HAP-1 (cell line): ENCODE measurements around the gene COPE.

ENCODE experiments used
- DNase-seq, 2 experiments: peaks; one replicate each; pipeline ENCODE4 v3.0.0-alpha.2; 2016 to 2020; ENCODE audit warnings: low spot score in 2 of 2
- H3K27me3 ChIP-seq: fragments of 250-450 bp; sonication (Bioruptor Pico); 2 replicates; pipeline ENCODE4 v1.5.1; 2020; ENCODE audit warnings: low read depth, mild to moderate bottlenecking, moderate library complexity
- H3K36me3 ChIP-seq: fragments of 250-450 bp; sonication (Bioruptor Pico); replicated peaks from 2 replicates; pipeline ENCODE4 v1.5.1; 2020; ENCODE audit warnings: mild to moderate bottlenecking
- H3K4me1 ChIP-seq: fragments of 250-450 bp; sonication (Bioruptor Pico); 2 replicates; pipeline ENCODE4 v1.5.1; 2020; ENCODE audit warnings: mild to moderate bottlenecking
- H3K4me3 ChIP-seq: fragments of 250-450 bp; sonication (Bioruptor Pico); 2 replicates; pipeline ENCODE4 v1.5.1; 2020; ENCODE audit warnings: mild to moderate bottlenecking, moderate library complexity
- H3K9me3 ChIP-seq: fragments of 250-450 bp; sonication (Bioruptor Pico); 2 replicates; pipeline ENCODE4 v1.5.1; 2020; ENCODE audit warnings: mild to moderate bottlenecking, moderate library complexity
- in situ Hi-C: fragments of 300-500 bp; cut with MboI; formaldehyde crosslinking; loops from 3 replicates; pipeline ENCODE4 v1.14.3; 2020; ENCODE audit warnings: low sequenced_read_pairs, inconsistent platforms, mixed read lengths

The COPE gene

GRCh38 chr19:18948075-18948975 lies 29.1 kb upstream of the COPE start:
- Histone ChIP-seq H3K4me3 (no peak overlapping the region), H3K9me3 (no peaks in the 10 kb centered on the region), H3K36me3 (no peaks in the 10 kb centered on the region), H3K4me1 (no peaks in the 10 kb centered on the region), H3K27me3 (no peaks in the 10 kb centered on the region)
- no peak for DNase-seq
- in situ Hi-C loops: no loop called here

GRCh38 chr19:18946918-18947317 lies 27.7 kb upstream of the COPE start:
- no peaks in the 10 kb centered on the region for H3K4me1 ChIP-seq
- in situ Hi-C loops: no loop called here

GRCh38 chr19:18946335-18946734 lies 27.1 kb upstream of the COPE start:
- Histone ChIP-seq H3K27me3 (no peaks in the 10 kb centered on the region), H3K36me3 (no peaks in the 10 kb centered on the region), H3K9me3 (no peaks in the 10 kb centered on the region), H3K4me3 (no peak overlapping the region), H3K4me1 (peaks cover 3% of the 10 kb centered on the region; the same call in 1 of the 2 replicates)
- in situ Hi-C loops: no loop called here
- no peak for DNase-seq

More at GRCh38 chr19:18946918-18947317, 27.7 kb upstream of the COPE start:
- H3K36me3 ChIP-seq: no peaks in the 10 kb centered on the region
- no peak for DNase-seq
- no peak overlapping the region for H3K4me3 ChIP-seq
- no peaks in the 10 kb centered on the region for H3K27me3 ChIP-seq
- H3K9me3 ChIP-seq: no peaks in the 10 kb centered on the region

DNA sequence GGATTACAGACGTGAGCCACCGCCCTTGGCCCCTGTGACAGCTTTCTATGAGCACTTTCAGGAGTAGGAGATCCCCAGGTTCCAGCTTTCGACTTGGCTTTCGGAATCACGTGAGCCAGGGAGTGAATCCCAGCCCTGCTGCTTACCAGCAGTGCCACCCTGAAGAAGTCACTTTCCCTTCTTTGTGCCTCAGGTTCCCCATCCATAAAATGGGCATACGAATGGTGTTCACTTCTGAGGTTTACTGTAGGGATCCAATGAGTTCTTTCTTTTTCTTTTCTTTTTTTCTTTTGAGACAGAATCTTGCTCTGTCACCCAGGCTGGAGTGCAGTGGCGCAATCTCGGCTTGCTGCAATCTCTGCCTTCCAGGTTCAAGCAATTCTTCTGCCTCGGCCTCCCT lies 26.1 kb upstream of the COPE start:
- no peaks in the 10 kb centered on the region for H3K27me3 ChIP-seq
- H3K9me3 ChIP-seq: no peaks in the 10 kb centered on the region
- no peaks in the 10 kb centered on the region for H3K36me3 ChIP-seq
- peaks cover 3% of the 10 kb centered on the region; the same call in 1 of the 2 replicates for H3K4me1 ChIP-seq
- no peak for DNase-seq
- no peak overlapping the region for H3K4me3 ChIP-seq
- in situ Hi-C loops: no loop called here

- peaks cover 3% of the 10 kb centered on the region; the same call in 1 of the 2 replicates for H3K4me1 ChIP-seq
- H3K27me3 ChIP-seq: no peaks in the 10 kb centered on the region
- no peaks in the 10 kb centered on the region for H3K9me3 ChIP-seq
- no peak overlapping the region for H3K4me3 ChIP-seq
- in situ Hi-C loops: no loop called here
- H3K36me3 ChIP-seq: no peaks in the 10 kb centered on the region
- DNase-seq: no peak
Measured at GRCh38 chr19:18943465-18943864, 24.3 kb upstream of the COPE start.

GRCh38 chr19:18942692-18943091 lies 23.5 kb upstream of the COPE start:
- H3K27me3 ChIP-seq: no peaks in the 10 kb centered on the region
- peaks cover 3% of the 10 kb centered on the region; the same call in 1 of the 2 replicates for H3K4me1 ChIP-seq
- H3K4me3 ChIP-seq: no peak overlapping the region
- in situ Hi-C loops: no loop called here
- H3K36me3 ChIP-seq: no peaks in the 10 kb centered on the region
- no peak for DNase-seq
- H3K9me3 ChIP-seq: no peaks in the 10 kb centered on the region

DNA sequence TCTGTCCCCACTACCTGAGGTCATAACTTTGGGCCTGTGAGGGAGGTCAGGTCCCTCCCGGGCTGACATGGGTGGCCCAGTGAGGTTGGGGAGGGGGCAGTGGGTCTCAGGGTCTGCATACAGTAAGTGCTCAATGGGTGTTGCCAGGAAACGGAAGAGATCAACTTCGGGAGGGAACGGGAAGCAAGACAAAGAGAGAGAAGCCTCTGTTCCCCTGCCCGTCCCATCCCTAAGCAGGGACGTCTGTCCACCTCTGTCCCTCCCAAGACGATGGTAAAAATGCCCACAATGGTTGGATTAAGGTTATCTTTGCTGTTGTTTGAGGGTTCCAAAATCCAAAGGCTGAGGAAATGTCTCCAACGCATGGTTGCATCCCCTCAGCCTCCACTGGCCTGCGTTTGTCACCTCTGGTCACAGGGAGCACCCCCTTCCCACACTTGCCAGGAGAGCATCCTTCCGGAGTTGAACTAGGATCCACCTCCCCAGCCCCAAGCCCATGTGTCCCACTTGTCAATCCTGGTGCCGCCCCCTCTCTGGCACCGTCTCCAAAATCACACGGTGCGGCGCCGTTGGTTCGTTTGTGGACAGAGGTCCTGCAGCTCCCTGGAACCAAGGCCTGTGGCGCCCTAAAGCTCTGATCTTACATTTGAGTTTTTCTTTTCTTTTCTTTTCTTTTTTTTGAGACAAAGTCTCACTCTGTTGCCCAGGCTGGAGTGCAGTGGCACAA lies 22.6 kb upstream of the COPE start:
- peaks cover 3% of the 10 kb centered on the region; the same call in 1 of the 2 replicates for H3K4me1 ChIP-seq
- H3K27me3 ChIP-seq: no peaks in the 10 kb centered on the region
- peak overlapping the region; percentile 10; the same call in 1 of the 2 replicates for H3K4me3 ChIP-seq
- H3K36me3 ChIP-seq: no peaks in the 10 kb centered on the region
- DNase-seq: no peak
- in situ Hi-C loops: no loop called here
- H3K9me3 ChIP-seq: no peaks in the 10 kb centered on the region

- peak; percentile 43 to 89 for DNase-seq
Measured at GRCh38 chr19:18940769-18941627, 21.8 kb upstream of the COPE start, which contains the start of gene HOMER3. Gene HOMER3, minus strand, starts transcription at chr19:18941217. Its CDS starts 2,235 bp downstream, at chr19:18938982.

GRCh38 chr19:18939922-18940768 lies 21.0 kb upstream of the COPE start:
- H3K4me3 ChIP-seq: peak overlapping the region; percentile 63
- H3K9me3 ChIP-seq: no peaks in the 10 kb centered on the region
- in situ Hi-C loops: no loop called here
- no peaks in the 10 kb centered on the region for H3K36me3 ChIP-seq
- peaks cover 3% of the 10 kb centered on the region; the same call in 1 of the 2 replicates for H3K4me1 ChIP-seq
- peak in 1 of 2 experiments; percentile 39 for DNase-seq
- no peaks in the 10 kb centered on the region for H3K27me3 ChIP-seq

More at GRCh38 chr19:18940769-18941627, 21.8 kb upstream of the COPE start, which contains the start of gene HOMER3:
- Histone ChIP-seq H3K9me3 (no peaks in the 10 kb centered on the region), H3K27me3 (no peaks in the 10 kb centered on the region), H3K4me1 (peaks cover 3% of the 10 kb centered on the region; the same call in 1 of the 2 replicates), H3K4me3 (peak within 1 kb of the TSS; percentile 63), H3K36me3 (no peaks in the 10 kb centered on the region)
- in situ Hi-C loops: no loop called here

DNA sequence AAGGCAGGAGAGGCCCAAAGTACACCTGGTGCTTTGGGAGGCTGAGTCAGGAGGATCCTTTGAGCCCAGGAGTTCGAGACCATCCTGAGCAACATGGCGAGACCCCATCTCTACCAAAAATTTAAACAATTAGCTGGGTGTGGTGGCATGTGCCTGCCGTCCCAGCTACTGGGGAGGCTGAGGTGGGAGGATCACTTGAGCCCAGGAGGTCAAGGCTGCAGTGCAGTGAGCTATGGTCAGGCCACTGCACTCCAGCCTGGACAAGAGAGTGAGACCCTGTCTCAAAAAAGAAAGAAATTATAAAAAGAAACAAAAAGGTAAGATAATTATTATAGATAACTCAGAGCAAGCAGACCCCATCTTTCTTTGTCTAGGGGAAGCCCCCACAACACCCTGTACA lies 20.0 kb upstream of the COPE start:
- Histone ChIP-seq H3K27me3 (no peaks in the 10 kb centered on the region), H3K4me3 (no peak overlapping the region), H3K9me3 (no peaks in the 10 kb centered on the region), H3K4me1 (peaks cover 3% of the 10 kb centered on the region; the same call in 1 of the 2 replicates), H3K36me3 (no peaks in the 10 kb centered on the region)
- no peak for DNase-seq
- in situ Hi-C loops: no loop called here

DNA sequence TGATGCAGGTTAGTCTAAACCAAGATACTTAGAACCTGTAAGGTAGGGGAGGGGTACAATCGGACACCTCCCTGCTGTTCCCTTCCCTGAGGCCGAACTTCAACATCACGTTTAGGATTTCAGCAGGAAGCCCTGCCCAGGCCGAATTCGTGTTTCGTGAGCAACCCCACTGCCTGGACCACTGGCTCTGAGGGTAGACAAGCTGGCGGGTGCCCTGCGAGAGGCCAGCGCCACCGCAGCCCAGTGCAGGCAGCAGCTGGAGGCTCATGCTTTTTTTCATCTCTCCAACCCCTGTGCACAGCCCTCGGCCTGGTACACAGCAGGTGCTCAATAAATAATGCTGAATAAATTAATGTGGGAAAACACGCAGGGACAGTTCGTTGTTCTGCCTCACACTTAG lies 14.1 kb upstream of the COPE start:
- Histone ChIP-seq H3K4me1 (no peaks in the 10 kb centered on the region), H3K36me3 (peaks cover 19% of the 10 kb centered on the region), H3K27me3 (no peaks in the 10 kb centered on the region), H3K4me3 (no peak overlapping the region), H3K9me3 (no peaks in the 10 kb centered on the region)
- DNase-seq: no peak
- in situ Hi-C loops: no loop called here

DNA sequence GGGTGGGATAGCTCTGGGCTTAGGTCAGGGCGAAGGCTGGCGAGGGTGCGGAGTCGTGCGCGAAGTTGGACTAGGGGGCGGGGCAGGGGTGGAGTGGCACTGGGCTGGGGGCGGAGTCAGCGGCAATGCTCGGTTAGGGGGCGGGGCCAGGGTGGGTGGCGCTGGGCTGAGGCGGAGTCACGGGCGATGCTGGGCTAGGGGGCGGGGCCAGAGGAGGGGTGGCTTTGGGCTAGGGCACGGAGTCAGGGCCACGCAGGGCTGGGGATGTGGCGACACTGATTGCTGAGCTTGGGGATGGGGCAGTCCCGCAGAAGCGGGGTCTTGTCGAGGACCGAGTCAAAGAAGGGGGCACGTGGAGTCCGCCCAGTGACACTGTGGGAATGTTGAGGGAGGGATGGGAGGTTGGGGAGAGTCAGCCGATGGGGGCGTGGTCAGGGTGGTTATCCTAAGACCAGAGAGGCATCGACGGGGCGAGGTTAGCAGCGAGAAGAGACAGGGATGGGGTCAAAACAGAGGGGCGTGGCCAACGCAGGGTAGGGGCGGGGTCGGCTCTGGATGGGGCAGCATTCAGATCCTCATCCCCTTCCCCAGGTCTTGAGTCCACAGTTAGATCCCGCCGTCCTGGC lies 13.1 kb upstream of the COPE start:
- Histone ChIP-seq H3K36me3 (peaks cover 29% of the 10 kb centered on the region), H3K4me3 (no peak overlapping the region), H3K27me3 (no peaks in the 10 kb centered on the region), H3K9me3 (no peaks in the 10 kb centered on the region), H3K4me1 (no peaks in the 10 kb centered on the region)
- DNase-seq: peak; percentile 40 to 93
- in situ Hi-C loops: no loop called here
